Measurements from ENCODE around the gene SLC27A4. TPM values are rescaled to one million over a fixed set of nuclear protein-coding genes. Genes with fewer than 3 reads are reported as not detected.

Gene SLC27A4
- total RNA-seq, 2 experiments from 2014 or later = 14.2 to 16.0 TPM

- CTCF ChIA-PET (ENCODE audit: unreplicated experiment) = interaction anchor here (0.9 to 1.2 kb wide), 2 partner anchors 21 to 76 kb away, joined by 3 to 4 read pairs; no protein-coding TSS in a partner anchor
- no TSS peak for BruUV-seq (replicated peaks)
- no peaks in the 10 kb centered on the region for H3K36me3 ChIP-seq (ENCODE audit: insufficient read depth, low read length)
Observed at GRCh38 chr9:128362774-128363173, 22.4 kb downstream of the SLC27A4 start.

GRCh38 chr9:128365525-128365924 lies 25.2 kb downstream of the SLC27A4 start:
- no TSS peak for BruUV-seq (replicated peaks)
- no peaks in the 10 kb centered on the region for H3K9me2 ChIP-seq (ENCODE audit: insufficient read depth, low read length)
- no peaks in the 10 kb centered on the region for H3K79me2 ChIP-seq (ENCODE audit: insufficient read depth, low read depth, low read length)
- H4K20me1 ChIP-seq (ENCODE audit: insufficient read depth, low read length) = no peaks in the 10 kb centered on the region
- H3K4me3 ChIP-seq (ENCODE audit: low read depth, low read length, poor library complexity, severe bottlenecking) = no peak overlapping the region
- H3K4me2 ChIP-seq (ENCODE audit: low read length) = no peak overlapping the region
- H3K36me3 ChIP-seq (ENCODE audit: insufficient read depth, low read length) = no peaks in the 10 kb centered on the region
- H3K4me1 ChIP-seq (ENCODE audit: insufficient read depth, low read length, poor library complexity, severe bottlenecking) = peaks cover 4% of the 10 kb centered on the region
- no peak overlapping the region for H3K27ac ChIP-seq (ENCODE audit: low read depth, low read length, poor library complexity, severe bottlenecking)
- ChIA-PET CTCF (ENCODE audit: unreplicated experiment) (no interaction called here), POLR2A (no interaction called here)
- TF ChIP-seq EZH2phosphoT487 (IDR thresholded peaks at IDR 0.05; ENCODE audit: borderline replicate concordance, low read depth, low read length) = no peak
- TF ChIP-seq, protein P1, sequence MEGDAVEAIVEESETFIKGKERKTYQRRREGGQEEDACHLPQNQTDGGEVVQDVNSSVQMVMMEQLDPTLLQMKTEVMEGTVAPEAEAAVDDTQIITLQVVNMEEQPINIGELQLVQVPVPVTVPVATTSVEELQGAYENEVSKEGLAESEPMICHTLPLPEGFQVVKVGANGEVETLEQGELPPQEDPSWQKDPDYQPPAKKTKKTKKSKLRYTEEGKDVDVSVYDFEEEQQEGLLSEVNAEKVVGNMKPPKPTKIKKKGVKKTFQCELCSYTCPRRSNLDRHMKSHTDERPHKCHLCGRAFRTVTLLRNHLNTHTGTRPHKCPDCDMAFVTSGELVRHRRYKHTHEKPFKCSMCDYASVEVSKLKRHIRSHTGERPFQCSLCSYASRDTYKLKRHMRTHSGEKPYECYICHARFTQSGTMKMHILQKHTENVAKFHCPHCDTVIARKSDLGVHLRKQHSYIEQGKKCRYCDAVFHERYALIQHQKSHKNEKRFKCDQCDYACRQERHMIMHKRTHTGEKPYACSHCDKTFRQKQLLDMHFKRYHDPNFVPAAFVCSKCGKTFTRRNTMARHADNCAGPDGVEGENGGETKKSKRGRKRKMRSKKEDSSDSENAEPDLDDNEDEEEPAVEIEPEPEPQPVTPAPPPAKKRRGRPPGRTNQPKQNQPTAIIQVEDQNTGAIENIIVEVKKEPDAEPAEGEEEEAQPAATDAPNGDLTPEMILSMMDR (conservative IDR thresholded peaks at IDR 0.05; ENCODE audit: low read length) = no peak
- no peak overlapping the region for H2AFZ ChIP-seq (ENCODE audit: low read length)
- intact Hi-C loops (cut with micrococcal nuclease; ENCODE audit: unreplicated experiment) = no loop called here
- no peak for DNase-seq (ENCODE audit: low spot score)
- no peaks in the 10 kb centered on the region for H3K9me3 ChIP-seq (ENCODE audit: low read length)

More at GRCh38 chr9:128362774-128363173, 22.4 kb downstream of the SLC27A4 start:
- H3K4me1 ChIP-seq (ENCODE audit: insufficient read depth, low read length, poor library complexity, severe bottlenecking) = no peaks in the 10 kb centered on the region
- H3K9me2 ChIP-seq (ENCODE audit: insufficient read depth, low read length) = no peaks in the 10 kb centered on the region
- intact Hi-C loops (cut with micrococcal nuclease; ENCODE audit: unreplicated experiment) = loop anchor here (1.0 kb wide), 1 partner anchor 50 kb away; no protein-coding TSS in a partner anchor
- no peak overlapping the region for H3K4me3 ChIP-seq (ENCODE audit: low read depth, low read length, poor library complexity, severe bottlenecking)
- POLR2A ChIA-PET = interaction anchor here (0.6 to 1.7 kb wide), 2 partner anchors 8 to 85 kb away, joined by 3 to 4 read pairs; partner anchors contain the start of gene URM1
- no peaks in the 10 kb centered on the region for H3K79me2 ChIP-seq (ENCODE audit: insufficient read depth, low read depth, low read length)
- no peak for DNase-seq (ENCODE audit: low spot score)
- H3K4me2 ChIP-seq (ENCODE audit: low read length) = no peak overlapping the region
- TF ChIP-seq, protein P1 (conservative IDR thresholded peaks at IDR 0.05; ENCODE audit: low read length) = no peak
- TF ChIP-seq EZH2phosphoT487 (IDR thresholded peaks at IDR 0.05; ENCODE audit: borderline replicate concordance, low read depth, low read length) = no peak
- H2AFZ ChIP-seq (ENCODE audit: low read length) = no peak overlapping the region
- H4K20me1 ChIP-seq (ENCODE audit: insufficient read depth, low read length) = no peaks in the 10 kb centered on the region
- H3K27ac ChIP-seq (ENCODE audit: low read depth, low read length, poor library complexity, severe bottlenecking) = no peak overlapping the region
- no peaks in the 10 kb centered on the region for H3K9me3 ChIP-seq (ENCODE audit: low read length)

DNA sequence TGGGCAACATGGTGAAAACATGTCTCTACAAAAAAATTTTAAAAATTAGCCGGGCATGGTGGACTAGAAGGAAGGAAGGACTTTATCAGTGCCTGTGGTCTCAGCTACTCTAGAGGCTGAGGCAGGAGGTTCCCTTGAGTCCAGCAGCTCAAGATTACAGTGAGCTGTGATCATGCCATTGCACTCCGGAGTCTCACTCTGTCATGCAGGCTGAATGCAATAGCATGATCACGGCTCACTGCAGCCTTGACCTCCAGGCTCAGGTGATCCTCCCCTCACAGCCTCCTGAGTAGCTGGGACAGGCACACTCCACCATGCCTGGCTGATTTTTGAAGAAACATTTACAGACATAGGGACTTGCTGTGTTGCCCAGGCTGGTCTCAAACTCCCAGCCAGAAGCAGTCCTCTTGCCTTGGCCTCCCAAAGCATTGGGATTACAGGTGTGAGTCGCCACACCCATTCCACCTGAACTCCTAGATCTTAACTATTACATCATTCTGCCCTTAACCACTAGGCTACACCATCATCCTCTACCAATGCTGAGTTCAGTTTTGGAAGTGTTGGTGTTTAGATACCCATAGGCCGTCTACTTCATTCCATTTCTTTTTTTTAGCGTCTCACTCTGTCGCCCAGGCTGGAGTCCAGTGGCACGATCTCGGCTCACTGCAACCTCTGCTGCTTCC lies 28.8 kb downstream of the SLC27A4 start:
- peaks cover 11% of the 10 kb centered on the region for H3K36me3 ChIP-seq (ENCODE audit: insufficient read depth, low read length)
- H3K9me3 ChIP-seq (ENCODE audit: low read length) = no peaks in the 10 kb centered on the region
- TF ChIP-seq EZH2phosphoT487 (IDR thresholded peaks at IDR 0.05; ENCODE audit: borderline replicate concordance, low read depth, low read length) = no peak
- TF ChIP-seq, protein P1 (conservative IDR thresholded peaks at IDR 0.05; ENCODE audit: low read length) = no peak
- intact Hi-C loops (cut with micrococcal nuclease; ENCODE audit: unreplicated experiment) = no loop called here
- H2AFZ ChIP-seq (ENCODE audit: low read length) = no peak overlapping the region
- no peak overlapping the region for H3K4me3 ChIP-seq (ENCODE audit: low read depth, low read length, poor library complexity, severe bottlenecking)
- H3K27ac ChIP-seq (ENCODE audit: low read depth, low read length, poor library complexity, severe bottlenecking) = no peak overlapping the region
- H3K4me2 ChIP-seq (ENCODE audit: low read length) = no peak overlapping the region
- H3K4me1 ChIP-seq (ENCODE audit: insufficient read depth, low read length, poor library complexity, severe bottlenecking) = peaks cover 16% of the 10 kb centered on the region
- POLR2A ChIA-PET = no interaction called here
- DNase-seq (ENCODE audit: low spot score) = no peak
- no peaks in the 10 kb centered on the region for H4K20me1 ChIP-seq (ENCODE audit: insufficient read depth, low read length)
- CTCF ChIA-PET (ENCODE audit: unreplicated experiment) = no interaction called here
- H3K79me2 ChIP-seq (ENCODE audit: insufficient read depth, low read depth, low read length) = peaks cover 27% of the 10 kb centered on the region
- no TSS peak for BruUV-seq (replicated peaks)
- no peaks in the 10 kb centered on the region for H3K9me2 ChIP-seq (ENCODE audit: insufficient read depth, low read length)
